Measurements from ENCODE around the gene IGFN1.

Gene IGFN1

DNA sequence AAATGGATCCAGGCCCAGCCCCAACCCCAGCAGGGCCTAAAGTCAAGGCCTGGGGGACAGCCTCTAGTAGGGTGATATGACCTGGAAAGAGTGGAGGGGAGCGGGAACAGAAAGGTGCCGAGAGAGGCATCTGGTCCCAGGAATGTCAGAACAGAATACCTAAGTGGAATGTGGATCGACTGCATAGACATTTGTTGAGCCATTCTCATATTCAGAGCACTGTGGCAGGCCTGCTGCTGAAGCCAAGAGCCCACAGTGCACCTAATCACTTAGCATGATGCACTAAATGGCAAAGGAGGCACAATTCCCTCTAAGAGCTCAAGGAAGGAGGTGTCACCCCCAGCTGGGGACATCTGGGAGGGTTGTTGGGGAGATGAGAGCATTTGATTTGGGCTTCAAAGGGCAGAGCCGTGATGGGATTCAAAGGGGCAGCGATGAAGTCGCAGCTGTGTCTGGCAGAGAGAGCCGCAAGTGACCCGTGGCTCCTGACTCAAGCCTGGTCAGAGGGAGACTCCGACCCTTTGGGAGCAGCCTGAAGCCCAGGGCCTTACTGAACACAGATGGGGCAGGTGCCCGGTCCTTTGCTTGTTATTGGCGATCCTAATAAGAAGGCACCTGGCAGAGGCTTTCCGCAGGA, 84.1 kb downstream of the IGFN1 start:
- Mint-ChIP-seq H3K4me1 (ENCODE audit: low read depth) (no peaks in the 10 kb centered on the region), H3K36me3 (ENCODE audit: low read depth) (no peaks in the 10 kb centered on the region), H3K4me3 (no peak overlapping the region), H3K9me3 (no peaks in the 10 kb centered on the region), H3K27ac (no peak overlapping the region), H3K27me3 (ENCODE audit: low read depth) (peaks cover 9% of the 10 kb centered on the region)

DNA sequence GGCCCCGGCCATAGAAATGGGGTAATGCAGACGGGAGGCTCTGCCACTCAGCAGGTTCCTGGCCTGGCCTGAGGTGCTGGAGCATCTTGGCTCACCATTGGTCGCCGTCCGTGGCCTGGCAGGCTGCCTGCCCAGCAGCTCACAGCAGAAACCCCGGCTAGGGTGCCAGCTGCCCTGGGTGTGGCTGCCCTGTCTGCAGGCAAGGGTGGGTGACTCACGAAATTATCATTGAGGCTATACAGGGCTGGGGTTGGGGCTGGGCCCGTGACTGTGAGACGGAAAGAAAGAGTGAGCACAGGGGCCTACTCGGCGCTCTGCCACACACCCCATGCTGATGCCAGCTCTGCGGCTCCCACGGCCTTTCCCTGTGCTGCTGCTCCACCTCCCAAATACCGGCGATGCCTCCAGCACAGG, 84.6 kb downstream of the IGFN1 start:
- no peaks in the 10 kb centered on the region for H3K36me3 Mint-ChIP-seq (ENCODE audit: low read depth)
- H3K27me3 Mint-ChIP-seq (ENCODE audit: low read depth) = peaks cover 12% of the 10 kb centered on the region
- no peak overlapping the region for H3K27ac Mint-ChIP-seq
- H3K9me3 Mint-ChIP-seq = no peaks in the 10 kb centered on the region
- no peaks in the 10 kb centered on the region for H3K4me1 Mint-ChIP-seq (ENCODE audit: low read depth)
- no peak overlapping the region for H3K4me3 Mint-ChIP-seq

DNA sequence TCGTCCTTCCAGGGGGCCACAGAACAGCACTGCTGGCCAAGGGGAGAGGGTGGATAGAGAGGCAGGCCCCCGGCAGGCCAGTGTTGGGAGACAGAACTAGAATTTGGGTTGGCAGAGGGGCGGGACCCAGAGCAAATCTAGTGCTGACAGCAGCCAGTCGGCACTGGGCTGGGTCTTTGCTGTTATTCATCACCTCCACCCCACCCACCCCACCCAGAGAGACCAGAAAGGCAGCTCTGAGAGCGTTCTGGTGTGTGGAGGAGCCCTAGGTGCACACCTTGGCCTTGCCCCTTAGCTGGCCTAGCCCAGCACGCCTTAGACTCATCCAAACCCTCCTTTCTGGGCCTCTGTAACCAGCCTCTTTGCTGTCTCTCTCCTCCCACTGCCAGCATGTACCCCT, 86.3 kb downstream of the IGFN1 start:
- Mint-ChIP-seq H3K4me3 (no peak overlapping the region), H3K36me3 (ENCODE audit: low read depth) (no peaks in the 10 kb centered on the region), H3K27ac (no peak overlapping the region), H3K9me3 (no peaks in the 10 kb centered on the region), H3K4me1 (ENCODE audit: low read depth) (no peaks in the 10 kb centered on the region), H3K27me3 (ENCODE audit: low read depth) (peaks cover 26% of the 10 kb centered on the region)

DNA sequence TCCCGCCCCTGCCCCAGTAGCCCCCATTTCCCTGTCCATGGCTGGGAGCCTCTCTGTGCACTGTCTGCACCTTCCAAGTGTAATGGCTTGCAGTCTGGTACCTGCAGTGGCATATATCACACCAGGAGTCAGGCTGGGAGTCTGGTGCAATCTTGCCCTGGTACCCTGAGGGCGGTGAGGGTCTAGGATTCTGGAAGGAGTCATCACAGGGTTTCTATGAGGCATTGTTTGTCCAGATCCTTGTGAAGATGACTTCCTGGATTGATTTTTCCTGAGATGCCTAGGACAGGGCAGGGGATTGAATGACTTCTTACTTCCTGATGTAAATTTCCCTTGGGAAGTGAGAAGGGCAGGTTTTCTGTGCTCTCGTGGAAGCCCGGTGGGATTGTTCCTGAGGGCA, 86.8 kb downstream of the IGFN1 start:
- Mint-ChIP-seq H3K4me1 (ENCODE audit: low read depth) (no peaks in the 10 kb centered on the region), H3K27me3 (ENCODE audit: low read depth) (peaks cover 31% of the 10 kb centered on the region), H3K27ac (no peak overlapping the region), H3K4me3 (no peak overlapping the region), H3K9me3 (no peaks in the 10 kb centered on the region), H3K36me3 (ENCODE audit: low read depth) (no peaks in the 10 kb centered on the region)

All from T-helper 1 cell treated with Interleukin-12 subunit alpha and Interleukin-12 subunit beta and Interleukin-4 antibody, amounts not matched to agents 30 μg/mL and 1 μg/mL, for 36 hours (primary cell).